Measurements from ENCODE around the gene TPST1. TPM values are rescaled to one million over a fixed set of nuclear protein-coding genes. Genes with fewer than 3 reads are reported as not detected.

The TPST1 gene
- total RNA-seq, 4 donors from 2014 or later, result 24.5 to 60.4 (median 28.2) TPM

DNA sequence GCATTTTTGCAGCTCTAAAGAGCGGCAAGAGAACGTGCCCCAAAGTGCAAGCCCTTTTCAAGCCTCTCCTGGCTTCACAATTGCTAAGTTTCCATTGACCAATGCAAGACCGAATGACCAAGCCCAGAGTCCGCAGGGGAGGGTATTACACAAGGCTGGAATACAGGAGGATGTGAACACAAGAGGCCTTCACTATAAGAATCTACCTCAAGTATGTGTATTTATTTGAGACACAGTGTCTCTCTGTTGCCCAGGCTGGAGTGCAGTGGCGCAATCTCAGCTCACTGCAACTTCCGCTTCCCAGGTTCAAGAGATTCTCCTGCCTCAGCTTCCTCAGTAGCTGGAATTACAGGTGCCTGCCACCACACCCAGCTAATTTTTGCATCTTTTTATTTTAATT lies 22.2 kb upstream of the TPST1 start:
- H3K4me3 ChIP-seq (replicated peaks in 1 of 3), result no peak overlapping the region
- no peaks in the 10 kb centered on the region for H3K36me3 ChIP-seq
- H3K4me1 ChIP-seq, result no peaks in the 10 kb centered on the region
- no peak overlapping the region for H3K27ac ChIP-seq
- whole genome bisulfite sequencing, 2 donors, result 93 to 97% methylated on average over 4 to 6 of the region's 6 CpGs
- DNase-seq, result no peak
- intact Hi-C loops (cut with DNase I), result no loop called here
- TF ChIP-seq POLR2A (IDR thresholded peaks at IDR 0.05), result no peak
- TF ChIP-seq CTCF (IDR thresholded peaks at IDR 0.05), result no peak
- H3K9me3 ChIP-seq, result no peaks in the 10 kb centered on the region
- no peaks in the 10 kb centered on the region for H3K27me3 ChIP-seq

DNA sequence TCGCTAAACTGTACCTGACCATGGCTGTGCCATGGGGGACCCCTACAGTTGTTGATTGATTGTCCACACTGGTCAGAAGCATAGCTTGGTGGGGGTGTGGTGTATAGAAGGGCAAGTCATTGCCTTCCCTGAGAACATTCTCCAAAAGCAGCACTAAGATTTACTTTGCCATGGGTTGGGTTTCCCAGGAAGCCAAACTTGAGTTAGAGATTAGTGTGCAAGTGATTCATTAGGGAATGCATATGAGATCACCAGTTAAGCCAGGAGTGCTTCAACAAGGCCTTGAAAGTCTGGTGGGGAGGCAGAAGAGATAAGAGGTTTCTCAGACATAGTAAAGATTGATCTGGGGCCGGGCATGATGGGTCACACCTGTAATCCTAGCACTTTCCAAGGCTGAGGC lies 21.4 kb upstream of the TPST1 start:
- TF ChIP-seq POLR2A (IDR thresholded peaks at IDR 0.05), result no peak
- TF ChIP-seq CTCF (IDR thresholded peaks at IDR 0.05), result no peak
- Histone ChIP-seq H3K4me1 (no peaks in the 10 kb centered on the region), H3K36me3 (no peaks in the 10 kb centered on the region), H3K9me3 (no peaks in the 10 kb centered on the region), H3K4me3 (replicated peaks in 1 of 3) (no peak overlapping the region), H3K27ac (no peak overlapping the region), H3K27me3 (no peaks in the 10 kb centered on the region)
- 82 to 93% methylated on average over 2 of the region's 2 CpGs for WGBS, 2 donors
- intact Hi-C loops (cut with DNase I), result no loop called here
- no peak for DNase-seq

DNA sequence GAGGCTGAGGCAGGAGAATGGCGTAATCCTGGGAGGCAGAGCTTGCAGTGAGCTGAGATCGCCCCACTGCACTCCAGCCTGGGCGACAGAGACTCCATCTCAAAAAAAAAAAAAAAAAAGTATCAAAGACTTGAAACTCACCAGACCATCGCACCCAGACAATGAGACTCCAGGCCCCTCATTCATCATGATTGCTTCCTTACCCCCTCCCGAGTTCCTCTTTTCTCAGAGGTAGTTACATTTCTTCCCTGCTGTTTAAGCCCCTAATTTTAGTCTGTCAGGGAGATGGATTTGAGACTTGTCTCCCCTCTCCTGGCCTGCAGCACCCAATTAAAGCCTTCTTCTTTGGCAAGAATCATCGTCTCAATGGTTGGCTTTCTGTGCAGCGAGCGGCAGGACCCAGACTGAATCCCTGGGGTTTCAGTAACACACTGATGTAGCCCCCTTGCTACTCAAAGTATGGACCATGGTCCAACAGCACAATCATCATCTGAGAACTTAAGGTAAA lies 19.4 kb upstream of the TPST1 start:
- WGBS, 2 donors, result 91 to 93% methylated on average over 8 of the region's 8 CpGs
- Histone ChIP-seq H3K9me3 (no peaks in the 10 kb centered on the region), H3K27ac (no peak overlapping the region), H3K36me3 (no peaks in the 10 kb centered on the region), H3K4me3 (replicated peaks in 1 of 3) (no peak overlapping the region), H3K4me1 (no peaks in the 10 kb centered on the region), H3K27me3 (no peaks in the 10 kb centered on the region)
- DNase-seq, result no peak
- TF ChIP-seq POLR2A (IDR thresholded peaks at IDR 0.05) (no peak), CTCF (IDR thresholded peaks at IDR 0.05) (no peak)
- intact Hi-C loops (cut with DNase I), result no loop called here

GRCh38 chr7:66186991-66187390 lies 18.1 kb upstream of the TPST1 start:
- DNase-seq, result no peak
- TF ChIP-seq POLR2A (IDR thresholded peaks at IDR 0.05), result no peak
- no peak for TF ChIP-seq CTCF (IDR thresholded peaks at IDR 0.05)
- Histone ChIP-seq H3K4me1 (no peaks in the 10 kb centered on the region), H3K36me3 (no peaks in the 10 kb centered on the region), H3K9me3 (no peaks in the 10 kb centered on the region), H3K27ac (no peak overlapping the region), H3K4me3 (replicated peaks in 1 of 3) (no peak overlapping the region), H3K27me3 (no peaks in the 10 kb centered on the region)
- intact Hi-C loops (cut with DNase I), result no loop called here
- 91 to 96% methylated on average over 4 of the region's 4 CpGs for WGBS, 2 donors

DNA sequence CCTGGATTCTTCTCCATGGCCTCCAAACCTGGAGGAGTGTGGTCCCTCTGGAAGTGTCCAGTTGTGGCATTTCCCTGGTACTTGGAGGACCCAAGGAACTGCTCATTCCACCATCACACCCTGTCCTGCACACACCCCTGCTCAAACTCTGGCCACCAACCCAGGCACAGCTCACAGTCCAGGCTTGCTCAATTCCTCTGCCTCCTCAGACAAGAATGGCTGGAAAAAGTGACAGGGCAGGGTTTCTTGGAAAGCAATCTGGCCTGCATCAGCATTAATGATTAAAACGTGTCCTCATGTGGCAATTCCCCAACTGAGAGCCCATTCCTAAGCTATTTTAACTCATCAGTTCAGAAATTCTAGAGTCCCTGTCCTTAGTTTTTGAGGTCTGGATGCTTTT lies 17.2 kb upstream of the TPST1 start:
- intact Hi-C loops (cut with DNase I), result no loop called here
- Histone ChIP-seq H3K4me3 (replicated peaks in 1 of 3) (no peak overlapping the region), H3K27ac (no peak overlapping the region), H3K4me1 (no peaks in the 10 kb centered on the region), H3K27me3 (no peaks in the 10 kb centered on the region), H3K9me3 (no peaks in the 10 kb centered on the region), H3K36me3 (no peaks in the 10 kb centered on the region)
- TF ChIP-seq CTCF (IDR thresholded peaks at IDR 0.05), result no peak
- no peak for TF ChIP-seq POLR2A (IDR thresholded peaks at IDR 0.05)
- WGBS, 2 donors, result 53 to 91% methylated on average over 1 of the region's 1 CpG
- DNase-seq, result peak in 1 of 2 donors; percentile 6

All from thyroid gland (tissue), 4 donors.